NCI-H1436 (cell line): Measurements from ENCODE around the gene RRAD.

Experiments used
- DNase-seq: peaks from one replicate; lab custom pipeline; 2025; lab: John Stamatoyannopoulos, UW

RRAD gene

DNA sequence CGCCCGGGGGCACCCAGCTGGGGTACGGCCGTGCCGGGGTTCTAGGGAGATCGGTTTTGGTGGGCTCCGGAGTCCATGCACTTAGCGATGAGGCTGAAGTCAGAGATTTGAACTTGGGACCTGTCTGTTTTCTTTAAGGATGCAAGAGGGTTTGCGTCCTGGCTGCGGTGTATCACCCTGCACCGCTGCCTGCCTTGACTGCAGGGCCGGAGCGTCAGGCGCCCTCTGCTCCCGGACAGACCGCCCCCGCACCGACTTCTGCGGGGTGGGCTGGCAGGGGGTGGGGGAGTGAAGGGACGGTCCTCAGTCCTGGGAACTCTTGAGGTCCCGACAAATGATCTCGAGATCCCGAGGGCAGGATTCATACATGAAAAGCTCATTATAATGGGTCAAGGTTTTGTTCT lies 44.3 kb downstream of the RRAD start:
- no peak for DNase-seq

DNA sequence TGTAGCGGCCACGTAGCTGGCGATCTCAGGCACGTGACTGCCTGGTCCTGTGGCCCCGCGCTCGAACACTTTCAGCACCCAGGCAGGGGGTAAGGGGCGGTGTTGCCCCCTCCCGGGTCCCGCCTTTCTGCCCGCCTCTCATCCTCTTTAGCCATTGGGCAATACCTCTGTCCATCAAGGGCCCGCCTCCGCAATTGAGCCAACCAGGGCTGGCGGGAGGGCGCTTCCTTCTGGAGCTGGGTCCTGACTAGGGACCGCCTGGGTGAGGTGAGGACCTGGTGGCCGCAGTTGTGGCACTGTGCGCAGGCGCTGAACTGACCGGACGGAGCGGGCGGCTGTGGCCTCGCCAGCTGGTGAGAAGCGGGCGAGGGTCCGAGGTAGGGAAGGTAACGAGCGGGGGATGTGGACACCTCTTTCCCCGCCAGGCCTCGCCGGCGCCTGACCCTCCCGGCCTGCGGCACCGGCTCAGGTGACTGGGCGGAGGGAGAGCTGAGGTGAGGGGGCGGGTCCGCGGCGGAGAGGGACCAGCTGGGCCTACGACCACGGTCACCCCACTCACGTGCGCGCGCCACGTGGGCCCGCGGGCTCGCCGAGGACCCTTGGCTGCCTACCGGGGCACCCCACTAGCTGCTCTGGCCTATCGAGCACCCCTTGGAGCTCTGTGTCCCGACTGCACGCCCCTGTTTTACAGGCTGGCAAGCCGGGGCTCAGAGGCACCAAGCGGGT lies 44.9 kb downstream of the RRAD start, which contains the start of gene PDP2:
Gene PDP2 (plus strand): TSS at position 228 of the 726 bp plus-strand sequence. CDS start 3,770 bp downstream, outside the sequence.
- peak; percentile 89 for DNase-seq

DNA sequence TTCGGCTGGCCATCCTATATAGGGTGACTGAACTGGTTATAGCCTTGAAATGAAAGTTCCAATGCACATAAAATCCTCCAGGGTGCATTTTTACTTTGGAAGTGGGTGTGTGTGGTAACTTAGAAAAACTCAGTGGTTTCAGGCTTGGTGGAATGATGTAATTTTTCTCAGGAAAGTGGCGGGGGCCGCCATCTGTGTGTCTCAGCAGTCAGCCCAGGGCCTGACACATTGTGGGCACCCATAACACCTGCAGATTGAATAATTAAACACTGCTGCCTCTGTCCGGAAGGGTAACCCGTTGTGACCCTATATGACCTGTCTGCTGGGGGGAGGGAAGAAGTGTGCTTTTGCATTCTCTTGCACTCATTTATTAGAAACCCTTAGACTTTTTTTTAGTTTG lies 47.3 kb downstream of the RRAD start:
- no peak for DNase-seq

DNA sequence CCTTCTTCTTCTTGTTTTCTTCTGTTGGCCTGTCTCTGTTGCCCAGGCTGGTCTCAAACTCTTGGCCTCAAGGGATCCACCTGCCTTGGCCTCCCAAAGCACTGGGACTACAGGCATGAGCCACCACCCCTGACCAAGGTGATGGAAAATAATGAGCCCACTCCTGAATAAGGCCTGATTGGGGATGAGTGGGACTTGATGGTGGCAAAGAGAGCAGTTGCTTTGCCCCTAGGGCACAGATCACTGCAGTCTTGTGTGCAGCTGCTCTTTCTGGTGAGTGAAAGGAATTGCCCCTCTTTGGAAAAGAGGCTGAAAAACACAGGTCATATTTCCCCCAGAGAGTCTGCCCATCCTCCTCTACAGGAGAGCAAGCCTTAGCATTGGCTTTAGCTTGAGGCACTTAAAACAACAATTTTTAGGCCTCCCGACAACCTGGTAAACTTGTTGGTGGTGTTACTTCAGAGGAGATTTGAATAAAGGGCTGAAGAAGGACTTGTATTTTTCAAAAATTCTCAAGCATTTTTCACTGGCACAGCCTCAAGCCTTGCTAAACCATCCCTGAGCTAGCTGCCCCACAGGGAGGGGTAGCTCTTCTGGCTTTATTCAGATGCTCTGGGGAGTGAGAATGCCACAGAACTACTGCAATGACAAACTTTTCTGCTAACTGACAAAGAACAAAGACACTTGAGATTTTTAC lies 51.1 kb downstream of the RRAD start:
- DNase-seq: peak; percentile 29

DNA sequence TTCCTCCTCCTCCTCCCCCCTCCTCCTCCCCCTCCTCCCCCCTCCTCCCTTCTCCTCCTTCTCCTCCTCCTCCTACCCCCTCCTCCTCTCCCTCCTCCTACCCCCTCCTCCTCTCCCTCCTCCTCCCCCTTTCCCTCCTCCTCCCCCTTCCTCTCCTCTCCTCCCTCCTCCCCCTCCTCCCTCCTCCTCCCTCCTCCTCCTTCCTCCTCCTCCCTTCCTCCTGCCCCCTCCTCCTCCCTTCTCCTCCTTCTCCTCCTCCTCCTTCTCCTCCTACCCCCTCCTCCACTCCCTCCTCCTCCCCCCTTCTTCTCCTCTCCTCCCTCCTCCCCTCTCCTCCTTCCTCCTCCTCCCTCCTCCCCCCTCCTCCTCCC lies 51.7 kb downstream of the RRAD start:
- DNase-seq: no peak

DNA sequence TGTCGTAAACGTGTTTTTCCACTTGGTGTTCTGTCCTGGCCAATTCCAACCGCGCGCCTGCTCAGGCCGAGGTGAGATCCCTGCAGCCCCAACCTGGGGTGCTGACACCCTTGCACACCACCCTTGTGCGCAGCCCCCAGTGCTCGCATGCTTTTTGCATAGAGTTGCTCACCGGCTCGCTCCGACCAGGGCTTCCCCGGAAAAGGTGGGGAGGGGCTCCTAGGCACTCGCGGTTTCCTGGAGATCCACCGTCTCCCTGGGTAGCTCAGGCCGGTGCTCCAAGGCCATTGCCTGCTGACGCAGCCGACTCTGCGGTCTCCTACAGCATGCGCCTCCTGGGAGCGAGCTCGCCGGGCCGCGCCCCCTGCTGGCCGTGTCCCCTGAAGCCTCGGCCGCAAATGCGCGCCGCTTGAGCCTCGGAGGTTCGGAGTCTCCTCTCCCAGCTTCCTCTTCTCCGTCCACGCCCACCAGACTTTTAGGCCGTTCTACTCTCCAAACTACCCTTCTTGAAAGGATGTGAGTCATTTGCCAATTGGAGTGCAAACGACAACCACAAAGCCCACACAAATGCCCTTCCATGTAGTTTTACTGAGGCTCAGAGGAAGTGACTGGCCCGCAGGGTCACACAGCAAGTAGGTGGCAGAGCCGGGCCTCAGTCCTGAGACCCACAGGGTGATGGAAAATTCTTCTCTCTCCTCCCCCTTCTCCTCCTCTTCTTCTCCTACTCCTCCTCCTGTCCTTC lies 52.2 kb downstream of the RRAD start:
- DNase-seq: peak; percentile 81

DNA sequence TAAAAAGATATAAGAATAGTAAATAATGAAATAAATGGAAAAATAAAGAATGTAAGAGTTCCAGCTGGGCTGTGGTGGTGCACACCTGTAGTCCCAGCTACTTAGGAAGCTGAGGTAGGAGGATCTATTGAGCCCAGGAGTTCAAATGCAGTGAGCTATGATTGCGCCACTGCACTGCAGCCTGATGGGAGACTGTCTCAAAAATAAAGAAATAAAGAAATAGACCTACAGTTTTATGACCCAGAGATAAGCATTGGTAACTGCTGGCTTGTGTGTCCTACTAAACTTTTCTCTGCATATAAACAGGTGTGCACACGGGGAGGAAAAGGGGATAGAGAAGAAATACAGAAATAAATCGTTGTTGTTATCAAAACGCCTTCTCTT lies 52.8 kb downstream of the RRAD start:
- DNase-seq: no peak

DNA sequence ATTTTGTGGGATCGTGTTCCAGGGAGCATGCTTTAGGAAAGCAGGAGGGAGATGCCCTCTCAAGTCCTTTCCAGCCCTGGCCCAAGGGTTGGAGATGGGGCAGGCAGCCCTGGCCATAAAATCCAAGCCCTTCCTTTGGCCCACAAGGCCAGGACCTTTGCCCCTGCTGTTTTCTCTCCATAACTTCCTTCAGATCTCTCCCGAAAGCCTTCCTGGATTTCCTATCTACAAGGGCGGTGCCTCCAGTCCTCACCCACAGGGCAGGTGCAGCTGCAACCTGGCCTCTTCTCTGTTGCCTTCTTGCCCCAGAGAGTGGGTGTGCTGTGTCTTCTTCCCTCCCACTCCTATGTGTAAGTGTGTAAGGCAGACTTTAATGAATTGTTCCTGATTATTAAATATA lies 53.5 kb downstream of the RRAD start:
- DNase-seq: no peak
